ENCODE results near the gene MMEL1.
"Not testable (repeated sequence)": the region's sequence is repeated elsewhere in the genome, so short reads cannot be mapped to it uniquely, and the experiment has no call there.

The MMEL1 gene

GRCh38 chr1:2559509-2560298 is 73.1 kb downstream of the MMEL1 start:
- FAIRE-seq: no peak
- DNase-seq (ENCODE audit: low spot score): no peak

- no peak for FAIRE-seq
- DNase-seq (ENCODE audit: low spot score): no peak
Observed at GRCh38 chr1:2558861-2559260, 74.0 kb downstream of the MMEL1 start.

GRCh38 chr1:2558420-2558819 is 74.4 kb downstream of the MMEL1 start:
- DNase-seq (ENCODE audit: low spot score) (no peak), FAIRE-seq (no peak)

GRCh38 chr1:2557482-2558400 is 75.1 kb downstream of the MMEL1 start:
- no peak for DNase-seq (ENCODE audit: low spot score)

GRCh38 chr1:2556678-2557481 is 75.9 kb downstream of the MMEL1 start:
- no peak for FAIRE-seq
- DNase-seq (ENCODE audit: low spot score): no peak

More at GRCh38 chr1:2557482-2558400, 75.1 kb downstream of the MMEL1 start:
- no peak for FAIRE-seq

GRCh38 chr1:2556277-2556677 is 76.5 kb downstream of the MMEL1 start, which contains the start of gene TNFRSF14:
TSS of gene TNFRSF14 (plus strand) at chr1:2556371. CDS start at chr1:2556665, 294 bp downstream.
- FAIRE-seq (no peak), DNase-seq (ENCODE audit: low spot score) (peak; percentile 50)

- FAIRE-seq: no peak
- peak; percentile 35 for DNase-seq (ENCODE audit: low spot score)
Observed at GRCh38 chr1:2555634-2556276, 77.1 kb downstream of the MMEL1 start.

- no peak for FAIRE-seq
- DNase-seq (ENCODE audit: low spot score): no peak
Observed at GRCh38 chr1:2554621-2555387, 78.0 kb downstream of the MMEL1 start.

GRCh38 chr1:2553871-2554620 is 78.8 kb downstream of the MMEL1 start:
- DNase-seq (ENCODE audit: low spot score) (no peak), FAIRE-seq (no peak)

- FAIRE-seq; DNase-seq (ENCODE audit: low spot score): not testable (repeated sequence)
Observed at GRCh38 chr1:2553076-2553475, 79.7 kb downstream of the MMEL1 start.

- no peak for DNase-seq (ENCODE audit: low spot score)
- FAIRE-seq: no peak
Observed at GRCh38 chr1:2552189-2552588, 80.6 kb downstream of the MMEL1 start.

- FAIRE-seq; DNase-seq (ENCODE audit: low spot score): not testable (repeated sequence)
Observed at GRCh38 chr1:2551544-2551943, 81.3 kb downstream of the MMEL1 start.

- not testable (repeated sequence) for FAIRE-seq; DNase-seq (ENCODE audit: low spot score)
Observed at GRCh38 chr1:2550309-2550861, 82.4 kb downstream of the MMEL1 start.

GRCh38 chr1:2549367-2550029 is 83.3 kb downstream of the MMEL1 start:
- not testable (repeated sequence) for DNase-seq (ENCODE audit: low spot score); FAIRE-seq

GRCh38 chr1:2548068-2548589 is 84.7 kb downstream of the MMEL1 start:
- DNase-seq (ENCODE audit: low spot score) (peak; percentile 74), FAIRE-seq (no peak)

GRCh38 chr1:2547210-2548067 is 85.4 kb downstream of the MMEL1 start:
- FAIRE-seq (no peak), DNase-seq (ENCODE audit: low spot score) (no peak)
